ENCODE measurements around the gene NUP210L.

NUP210L gene

GRCh38 chr1:153963030-153963849 is 191.6 kb downstream of the NUP210L start, which contains the start of gene SLC39A1:
Gene SLC39A1 (minus strand): TSS chr1:153963537. CDS start chr1:153962715, 822 bp downstream.
- DNase-seq: peak; percentile 88

DNA sequence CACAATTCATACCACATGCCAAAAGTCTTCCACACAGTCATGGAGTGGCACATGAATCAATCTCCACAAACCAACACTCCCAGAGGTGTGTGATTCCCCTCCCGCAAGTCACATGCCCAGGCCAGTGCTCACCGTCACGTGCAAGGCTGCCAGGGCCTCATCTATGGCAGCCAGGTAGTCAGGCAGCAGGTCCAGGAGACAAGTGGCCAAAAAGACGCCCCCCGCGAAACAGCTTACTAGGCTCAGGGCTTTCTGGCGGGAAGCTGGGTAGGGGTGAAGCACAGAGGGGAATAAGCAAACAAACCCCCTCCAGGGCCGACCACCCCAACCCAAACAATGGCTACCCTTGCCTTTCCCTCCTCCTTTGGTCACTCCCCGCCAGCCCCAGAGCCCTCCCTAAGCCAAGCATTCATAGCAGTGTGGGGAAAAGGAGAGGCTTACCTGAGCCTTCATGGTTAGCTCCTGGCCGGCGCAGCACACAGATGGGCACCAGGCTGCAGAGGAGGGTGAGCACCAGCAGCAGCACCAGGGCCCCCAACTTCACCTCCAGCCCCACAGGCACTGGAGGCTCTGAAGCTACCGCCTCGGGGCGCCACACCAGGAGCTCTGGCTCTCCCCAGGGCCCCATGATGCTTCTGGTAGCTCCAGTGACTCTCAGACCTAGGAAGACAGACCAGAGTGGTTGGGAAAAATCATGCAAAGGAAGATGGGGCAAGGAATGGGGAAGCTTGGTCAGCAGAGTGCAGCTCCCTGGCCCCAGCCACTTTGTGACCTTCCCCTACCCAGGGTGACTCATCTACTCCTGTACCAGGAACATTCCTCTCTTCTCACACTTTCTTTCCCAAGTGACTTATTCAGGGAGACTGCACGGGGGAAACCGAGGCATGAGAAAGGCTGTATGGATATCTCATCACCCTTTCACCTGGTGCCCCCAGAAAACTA is 192.5 kb downstream of the NUP210L start:
- DNase-seq: no peak

- DNase-seq: no peak
Measured at GRCh38 chr1:153961421-153961820, 193.5 kb downstream of the NUP210L start.

DNA sequence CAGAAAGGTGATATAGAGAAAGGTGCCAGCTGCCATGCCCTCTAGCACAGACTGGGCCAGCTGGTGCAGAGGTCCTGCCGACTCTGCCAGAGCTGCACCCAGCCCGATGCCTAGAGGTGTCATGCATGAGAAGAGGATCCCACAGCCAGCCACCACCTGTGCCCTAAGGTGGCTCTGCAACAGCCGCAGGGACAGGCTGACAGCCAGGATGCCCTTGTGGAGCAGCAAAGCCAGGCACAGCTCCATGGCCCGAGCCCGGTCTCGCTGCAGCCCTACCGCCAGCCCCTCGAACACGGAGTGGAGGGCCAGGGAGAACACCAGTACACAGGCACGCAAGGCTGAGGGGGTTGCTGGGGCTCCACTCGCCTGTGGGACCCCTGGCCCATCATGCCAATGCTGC is 194.7 kb downstream of the NUP210L start:
- DNase-seq: no peak

DNA sequence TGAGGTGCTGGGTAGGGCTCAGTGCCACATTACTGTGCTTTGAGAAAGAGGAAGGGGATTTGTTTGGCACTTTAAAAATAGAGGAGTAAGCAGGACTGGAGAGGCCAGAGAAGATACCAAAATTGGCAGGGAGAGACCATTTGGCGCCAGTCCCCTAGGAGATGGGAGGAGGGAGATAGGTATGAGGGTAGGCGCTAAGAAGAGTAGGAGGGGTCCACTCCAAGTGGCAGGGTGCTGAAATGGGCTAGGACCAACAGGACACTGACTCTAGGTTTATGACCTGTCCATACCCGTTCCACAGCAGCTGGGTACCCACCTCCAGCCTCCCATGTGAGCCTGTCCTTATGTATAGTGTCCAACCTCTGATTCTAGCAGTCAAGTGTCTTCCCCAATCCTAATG is 195.4 kb downstream of the NUP210L start:
- DNase-seq: no peak

DNA sequence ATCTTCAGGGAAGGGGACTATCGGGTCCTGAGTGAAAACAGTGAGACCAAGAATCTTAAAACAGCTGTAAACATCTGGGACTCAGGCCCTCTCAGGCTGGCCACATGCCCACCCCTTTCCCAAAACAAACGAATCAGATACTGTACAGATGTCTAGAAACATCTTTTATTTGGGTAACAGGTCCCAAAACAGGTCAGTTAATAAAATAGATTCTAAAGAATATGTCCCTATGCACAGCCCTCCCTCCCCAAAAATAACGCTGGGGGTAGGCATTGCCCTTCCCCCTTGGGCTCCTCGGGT is 196.0 kb downstream of the NUP210L start:
- DNase-seq: no peak

DNA sequence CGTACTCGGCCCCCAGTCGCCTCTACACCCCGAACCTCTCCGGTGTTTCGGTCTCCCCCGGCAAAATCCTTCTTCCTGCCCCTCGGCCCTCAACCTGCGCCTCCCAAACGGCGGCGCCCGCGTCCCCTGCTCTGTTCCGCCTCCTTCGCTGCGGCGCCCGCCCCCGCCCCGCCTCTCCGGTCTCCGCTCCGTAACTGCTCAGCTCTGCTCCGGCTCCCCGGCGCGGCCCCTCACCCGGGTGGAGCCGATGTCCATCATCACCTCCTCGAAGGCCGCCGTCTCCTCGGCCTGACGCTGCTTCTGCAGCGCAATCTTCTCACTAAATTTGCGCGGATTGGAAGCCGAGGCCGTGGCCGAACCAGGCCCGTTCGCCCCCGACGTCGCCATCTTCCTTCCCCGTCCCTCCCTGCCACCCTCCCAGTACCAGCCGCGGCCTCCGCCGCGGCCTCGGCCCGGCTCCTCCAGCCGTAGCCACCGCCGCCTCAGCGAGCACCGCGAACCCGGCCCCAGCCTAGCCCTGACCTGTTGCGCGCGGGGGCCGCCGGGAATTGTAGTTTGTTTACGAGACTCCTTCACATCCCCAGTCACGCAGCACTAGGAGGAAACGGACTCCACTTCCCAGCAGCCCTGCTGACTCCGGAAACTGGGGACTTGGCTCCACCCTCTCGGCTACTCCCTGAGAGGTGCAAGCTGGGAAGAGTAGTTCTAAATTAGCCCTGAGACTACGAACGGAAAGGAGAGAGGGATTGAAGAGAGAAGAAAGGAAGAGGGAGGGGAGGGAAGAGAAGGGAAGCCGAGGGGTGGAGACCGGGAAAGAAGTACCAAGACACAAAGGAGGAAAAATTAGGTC is 196.5 kb downstream of the NUP210L start, which contains the start of gene CRTC2:
TSS of gene CRTC2 (minus strand) at position 502 of the 850 bp plus-strand sequence. CDS start at position 387, 115 bp downstream.
- DNase-seq: peak; percentile 97

DNA sequence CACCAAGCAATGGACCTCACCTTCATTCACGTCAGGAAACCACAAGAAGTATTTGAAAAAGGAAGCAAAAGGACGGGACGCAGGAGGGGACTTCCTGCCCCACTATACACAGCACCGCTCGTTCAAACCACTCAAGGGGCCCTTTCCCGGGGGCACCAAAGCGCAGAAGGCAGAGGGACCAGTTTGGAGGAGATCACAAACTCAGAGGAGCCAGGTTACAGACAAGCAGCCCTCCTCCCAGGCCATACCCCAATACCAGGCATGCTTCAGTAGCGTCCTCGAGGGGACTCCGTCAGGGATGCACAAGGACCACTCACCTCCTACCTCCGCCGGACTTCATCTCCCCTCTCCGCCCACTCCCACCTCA is 197.1 kb downstream of the NUP210L start:
- peak; percentile 30 for DNase-seq

DNA sequence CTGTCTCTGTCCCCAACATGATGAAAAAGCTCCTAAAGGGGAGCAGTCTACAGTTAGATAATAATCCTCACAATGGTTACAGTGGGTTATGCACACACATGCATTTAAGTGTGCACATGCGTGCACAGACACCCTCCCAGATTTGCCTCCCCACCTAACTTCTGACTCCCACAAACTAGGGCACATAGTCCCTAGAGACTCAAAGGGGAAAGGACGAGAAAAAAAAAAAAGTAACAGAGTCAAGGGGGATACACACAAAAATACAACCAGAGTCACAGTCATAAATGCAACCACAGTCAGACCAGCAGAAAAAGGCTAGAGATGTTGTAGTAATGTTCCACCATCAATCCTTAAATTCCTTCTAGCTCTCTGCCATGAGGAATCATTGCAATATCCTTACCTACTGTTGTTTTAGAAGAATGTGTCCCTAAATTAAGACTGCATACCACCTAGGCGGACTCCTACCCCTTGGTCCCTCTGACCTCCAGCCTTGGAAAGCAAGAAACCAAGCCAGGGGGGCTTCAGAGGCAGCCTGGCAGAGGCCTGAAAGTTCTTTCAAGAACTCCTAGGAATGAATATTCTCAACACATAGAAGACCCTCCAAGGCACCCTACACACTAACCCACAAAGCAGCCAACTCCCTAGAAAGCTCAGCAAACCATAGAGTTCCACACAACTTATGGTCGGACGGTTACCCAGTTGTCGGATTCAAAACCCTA is 197.7 kb downstream of the NUP210L start:
- no peak for DNase-seq

- no peak for DNase-seq
Measured at GRCh38 chr1:153954826-153955225, 200.0 kb downstream of the NUP210L start.

GRCh38 chr1:153953859-153954365 is 201.0 kb downstream of the NUP210L start:
- no peak for DNase-seq

DNA sequence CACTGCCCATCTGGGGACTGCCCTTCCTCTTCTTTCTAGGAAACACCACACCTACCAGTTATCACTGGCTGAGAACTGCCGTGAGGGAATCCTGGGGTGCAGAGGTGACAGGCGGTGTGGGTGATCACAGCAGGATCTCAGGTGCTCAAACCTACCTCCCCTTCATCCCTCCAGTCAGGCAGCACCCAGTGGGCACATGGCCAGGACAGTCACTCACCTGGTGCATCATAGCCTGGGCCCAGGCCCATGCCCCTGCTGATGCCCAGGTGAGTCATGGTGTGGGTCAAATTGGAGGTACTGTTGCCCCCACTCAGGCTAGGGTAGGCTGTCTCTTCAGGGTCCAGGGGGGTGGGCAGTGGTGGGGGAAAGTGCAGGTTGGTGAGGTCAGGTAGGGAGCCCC is 203.1 kb downstream of the NUP210L start:
- DNase-seq: no peak

DNA sequence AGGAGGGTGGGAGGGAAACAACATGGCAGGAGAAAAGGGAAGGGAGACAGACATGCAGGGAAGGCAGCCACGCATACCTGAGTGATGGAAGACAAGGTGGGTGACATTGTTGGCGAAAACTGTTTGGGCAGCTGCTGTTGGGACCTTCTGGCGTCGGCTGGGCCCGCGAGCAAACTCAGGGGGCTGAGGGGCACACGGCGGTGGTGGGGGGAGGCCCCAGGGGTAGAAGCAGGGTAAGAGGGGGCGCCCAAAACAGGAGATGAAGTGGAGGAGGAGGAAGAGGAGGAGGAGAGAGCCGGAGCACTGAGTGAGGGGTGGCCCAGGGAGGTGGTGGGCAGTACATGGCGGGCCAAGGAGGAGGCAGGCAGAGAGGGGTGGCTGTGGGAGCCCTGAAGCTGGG is 203.7 kb downstream of the NUP210L start:
- no peak for DNase-seq

GRCh38 chr1:153946622-153947241 is 208.1 kb downstream of the NUP210L start, which contains the start of gene DENND4B:
Gene DENND4B (minus strand): TSS chr1:153946718. CDS start chr1:153944374, 2,344 bp downstream.
- DNase-seq: peak; percentile 60

- peak; percentile 61 for DNase-seq
Measured at GRCh38 chr1:153945795-153946621, 208.9 kb downstream of the NUP210L start.

DNA sequence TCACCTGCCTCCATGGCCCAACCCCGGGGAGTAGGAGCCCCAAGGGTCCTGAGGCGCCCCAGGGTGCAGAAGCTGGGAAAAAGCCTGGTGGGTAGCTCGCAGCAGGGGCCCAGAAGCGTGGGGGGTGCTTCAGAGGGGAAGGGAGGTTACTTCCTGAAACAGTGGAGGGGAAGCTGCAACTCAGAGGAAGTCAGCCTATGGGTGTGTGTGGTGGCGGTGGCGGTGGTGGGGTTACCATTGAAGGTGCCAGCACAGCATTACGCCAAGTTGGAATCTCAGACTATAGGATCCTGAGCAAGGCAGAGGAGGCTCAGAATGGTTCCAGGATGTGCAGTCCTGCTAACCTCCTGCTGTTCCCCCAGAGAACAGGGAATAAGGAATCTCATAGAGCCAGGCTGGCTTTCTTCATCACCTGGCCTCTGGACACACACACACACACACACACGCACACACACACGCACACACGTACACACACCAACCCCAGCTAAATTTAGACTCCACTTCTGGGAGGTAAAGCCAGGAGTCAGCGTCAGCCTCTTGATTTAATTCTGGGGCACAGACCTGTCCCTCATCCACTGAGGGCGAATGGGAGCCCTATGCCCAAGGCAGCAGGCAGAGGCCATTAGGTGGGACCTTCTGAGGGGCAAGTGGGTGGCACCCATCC is 209.6 kb downstream of the NUP210L start:
- DNase-seq: peak; percentile 74

GRCh38 chr1:153944827-153945117 is 210.1 kb downstream of the NUP210L start:
- no peak for DNase-seq

DNA sequence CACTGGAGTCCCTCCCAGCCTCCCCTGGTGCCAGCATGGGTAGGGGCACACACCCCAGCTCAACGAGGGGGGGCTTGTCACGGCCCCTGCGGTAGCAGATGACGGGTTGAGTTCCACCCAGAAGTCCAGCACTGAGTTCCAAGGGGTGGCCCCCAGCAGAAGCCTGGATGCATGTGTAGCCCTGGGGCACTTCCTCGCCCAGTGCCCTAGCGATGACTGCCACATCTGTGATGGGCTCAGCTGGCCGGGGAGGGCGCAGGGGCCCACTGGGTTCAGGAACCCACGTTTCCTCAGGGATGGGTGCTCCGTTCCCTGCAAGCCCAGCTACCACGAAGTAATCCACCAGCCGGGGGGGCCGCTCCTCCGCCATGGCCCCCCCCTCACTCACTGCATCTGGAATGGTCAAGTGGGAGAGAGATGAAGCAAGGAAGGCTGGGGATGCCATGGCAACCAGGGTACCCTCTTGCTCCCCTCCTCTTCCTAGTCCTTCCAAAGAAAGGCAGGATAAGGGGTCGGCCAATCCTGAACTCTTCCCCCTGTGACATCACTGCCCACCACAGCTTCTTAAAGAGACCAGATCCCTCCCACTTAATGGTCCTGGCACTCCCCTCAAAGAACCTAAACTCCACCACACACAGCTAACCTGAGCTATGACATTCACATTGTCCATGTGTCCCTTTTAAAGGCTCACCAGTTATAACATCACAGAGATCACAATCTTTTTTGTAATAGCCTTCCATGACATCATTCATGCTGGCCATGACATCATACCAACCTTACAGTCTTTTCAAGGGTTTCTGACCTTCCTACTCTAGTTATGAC is 210.7 kb downstream of the NUP210L start:
- no peak for DNase-seq

Data from activated effector memory CD4-positive, alpha-beta T cell treated with Interleukin-2 at 50 U/mL for 16 hours (primary cell).